ENCODE measurements around the gene GABRG1. TPM values are rescaled to one million over a fixed set of nuclear protein-coding genes. Genes with fewer than 3 reads are reported as not detected.

Gene GABRG1
- total and polyA plus RNA-seq, 9 of the 15 experiments (the other 6 are each of a cell fraction or from before 2014, with no cell fraction given): 0.20 to 0.51 (median 0.37) TPM

DNA sequence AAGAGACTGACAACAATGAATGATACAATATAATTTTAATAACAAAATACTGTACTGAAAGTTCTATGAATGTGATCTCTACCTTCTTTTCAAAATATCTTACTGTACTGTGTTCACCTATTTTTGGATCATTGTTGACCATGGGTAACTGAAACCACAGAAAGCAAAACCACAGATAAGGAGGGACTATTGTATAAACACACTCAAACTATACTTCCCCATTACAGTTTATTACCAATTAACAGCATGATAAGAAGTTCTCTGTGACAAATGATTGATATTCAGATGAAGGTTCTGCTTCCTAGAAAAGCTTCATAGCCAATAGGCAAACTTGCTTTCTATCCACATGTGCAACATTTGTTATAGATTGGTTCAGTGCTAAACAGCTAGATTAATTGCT lies 50.1 kb downstream of the GABRG1 start (continued):
- TF ChIP-seq, protein P1, sequence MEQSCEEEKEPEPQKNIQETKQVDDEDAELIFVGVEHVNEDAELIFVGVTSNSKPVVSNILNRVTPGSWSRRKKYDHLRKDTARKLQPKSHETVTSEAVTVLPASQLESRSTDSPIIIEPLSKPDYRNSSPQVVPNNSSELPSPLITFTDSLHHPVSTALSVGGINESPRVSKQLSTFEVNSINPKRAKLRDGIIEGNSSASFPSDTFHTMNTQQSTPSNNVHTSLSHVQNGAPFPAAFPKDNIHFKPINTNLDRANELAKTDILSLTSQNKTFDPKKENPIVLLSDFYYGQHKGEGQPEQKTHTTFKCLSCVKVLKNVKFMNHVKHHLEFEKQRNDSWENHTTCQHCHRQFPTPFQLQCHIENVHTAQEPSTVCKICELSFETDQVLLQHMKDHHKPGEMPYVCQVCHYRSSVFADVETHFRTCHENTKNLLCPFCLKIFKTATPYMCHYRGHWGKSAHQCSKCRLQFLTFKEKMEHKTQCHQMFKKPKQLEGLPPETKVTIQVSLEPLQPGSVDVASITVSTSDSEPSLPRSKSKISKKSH (CRISPR knock-in tag; IDR thresholded peaks at IDR 0.05): no peak
- TF ChIP-seq SMAD1 (IDR thresholded peaks at IDR 0.05; ENCODE audit: low read depth, low read length, partially characterized antibody) (no peak), CHD1 (IDR thresholded peaks at IDR 0.05; ENCODE audit: low read length) (no peak), ZKSCAN8 (CRISPR knock-in tag; IDR thresholded peaks at IDR 0.05) (no peak), ZNF561 (CRISPR knock-in tag; conservative IDR thresholded peaks at IDR 0.05) (no peak), ZNF3 (CRISPR knock-in tag; IDR thresholded peaks at IDR 0.05) (no peak), CBFA2T3 (IDR thresholded peaks at IDR 0.05) (0 out of 2 replicates have a peak, but pooled peaks have one; percentile 4), MTA2 (IDR thresholded peaks at IDR 0.05; ENCODE audit: low read depth) (no peak), EHMT2 (IDR thresholded peaks at IDR 0.05) (no peak), NFXL1 (CRISPR knock-in tag; IDR thresholded peaks at IDR 0.05) (no peak), E4F1 (CRISPR knock-in tag; IDR thresholded peaks at IDR 0.05; ENCODE audit: borderline replicate concordance) (no peak), BRF1 (IDR thresholded peaks at IDR 0.05; ENCODE audit: borderline replicate concordance, extremely low read depth, insufficient read length) (no peak), CCNT2 (IDR thresholded peaks at IDR 0.05; ENCODE audit: borderline replicate concordance, extremely low read depth, insufficient read length, low read depth, low read length) (no peak), TAF1 (IDR thresholded peaks at IDR 0.05; ENCODE audit: control insufficient read depth, extremely low read depth, insufficient read depth, low read length, severe bottlenecking) (no peak), DDX20 (tag; IDR thresholded peaks at IDR 0.05; ENCODE audit: low read depth) (no peak), KDM1A (IDR thresholded peaks at IDR 0.05) (no peak), EWSR1 (IDR thresholded peaks at IDR 0.05; ENCODE audit: borderline replicate concordance, low read depth, partially characterized antibody) (no peak), PTTG1 (tag; IDR thresholded peaks at IDR 0.05; ENCODE audit: low read depth) (no peak), MEF2A (IDR thresholded peaks at IDR 0.05; ENCODE audit: control insufficient read depth, low read depth, low read length) (peak; percentile 27; the same call in 1 of the 2 replicates), SNIP1 (IDR thresholded peaks at IDR 0.05; ENCODE audit: low read depth) (no peak), POLR3A (IDR thresholded peaks at IDR 0.05; ENCODE audit: borderline replicate concordance, extremely low read depth, insufficient read depth, insufficient read length) (no peak), SOX6 (IDR thresholded peaks at IDR 0.05) (peak; percentile 56)
- TF ChIP-seq, protein P2, sequence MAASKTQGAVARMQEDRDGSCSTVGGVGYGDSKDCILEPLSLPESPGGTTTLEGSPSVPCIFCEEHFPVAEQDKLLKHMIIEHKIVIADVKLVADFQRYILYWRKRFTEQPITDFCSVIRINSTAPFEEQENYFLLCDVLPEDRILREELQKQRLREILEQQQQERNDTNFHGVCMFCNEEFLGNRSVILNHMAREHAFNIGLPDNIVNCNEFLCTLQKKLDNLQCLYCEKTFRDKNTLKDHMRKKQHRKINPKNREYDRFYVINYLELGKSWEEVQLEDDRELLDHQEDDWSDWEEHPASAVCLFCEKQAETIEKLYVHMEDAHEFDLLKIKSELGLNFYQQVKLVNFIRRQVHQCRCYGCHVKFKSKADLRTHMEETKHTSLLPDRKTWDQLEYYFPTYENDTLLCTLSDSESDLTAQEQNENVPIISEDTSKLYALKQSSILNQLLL (CRISPR knock-in tag; IDR thresholded peaks at IDR 0.05; ENCODE audit: borderline replicate concordance): no peak
- TF ChIP-seq, protein P3, sequence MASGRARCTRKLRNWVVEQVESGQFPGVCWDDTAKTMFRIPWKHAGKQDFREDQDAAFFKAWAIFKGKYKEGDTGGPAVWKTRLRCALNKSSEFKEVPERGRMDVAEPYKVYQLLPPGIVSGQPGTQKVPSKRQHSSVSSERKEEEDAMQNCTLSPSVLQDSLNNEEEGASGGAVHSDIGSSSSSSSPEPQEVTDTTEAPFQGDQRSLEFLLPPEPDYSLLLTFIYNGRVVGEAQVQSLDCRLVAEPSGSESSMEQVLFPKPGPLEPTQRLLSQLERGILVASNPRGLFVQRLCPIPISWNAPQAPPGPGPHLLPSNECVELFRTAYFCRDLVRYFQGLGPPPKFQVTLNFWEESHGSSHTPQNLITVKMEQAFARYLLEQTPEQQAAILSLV (tag; IDR thresholded peaks at IDR 0.05): no peak

Measured in K562 (cell line).